GM10248 (cell line): ENCODE data around the gene TBC1D20.
A peak's percentile ranks its signal among the peaks of the same experiment; 100 is the strongest.
"Not testable (repeated sequence)": the region's sequence is repeated elsewhere in the genome, so short reads cannot be mapped to it uniquely, and the experiment has no call there.

Experiments
- CTCF ChIA-PET: fragments of 300-600 bp; sonication (Branson Sonifier 250); formaldehyde crosslinking; extraction: SDS; loops from one replicate; lab custom pipeline; 2021; ENCODE audit warnings: antibody characterized with exemption; lab: Yijun Ruan, JAX
- POLR2A ChIA-PET: fragments of 350-650 bp; sonication (Branson Sonifier 250); formaldehyde crosslinking; extraction: SDS; loops from one replicate; lab custom pipeline; 2020; ENCODE audit warnings: antibody characterized with exemption; lab: Yijun Ruan, JAX
- DNase-seq: peaks from one replicate; pipeline ENCODE4 v3.0.0; 2012; ENCODE audit errors: extremely low spot score
- TF ChIP-seq, protein P1 (sequence below): IDR thresholded peaks from 2 replicates; pipeline ENCODE4 v1.5.1; 2012; ENCODE audit warnings: mild to moderate bottlenecking, low read depth; ENCODE audit errors: extremely low read depth, missing control alignments, control extremely low read depth

The TBC1D20 gene

DNA sequence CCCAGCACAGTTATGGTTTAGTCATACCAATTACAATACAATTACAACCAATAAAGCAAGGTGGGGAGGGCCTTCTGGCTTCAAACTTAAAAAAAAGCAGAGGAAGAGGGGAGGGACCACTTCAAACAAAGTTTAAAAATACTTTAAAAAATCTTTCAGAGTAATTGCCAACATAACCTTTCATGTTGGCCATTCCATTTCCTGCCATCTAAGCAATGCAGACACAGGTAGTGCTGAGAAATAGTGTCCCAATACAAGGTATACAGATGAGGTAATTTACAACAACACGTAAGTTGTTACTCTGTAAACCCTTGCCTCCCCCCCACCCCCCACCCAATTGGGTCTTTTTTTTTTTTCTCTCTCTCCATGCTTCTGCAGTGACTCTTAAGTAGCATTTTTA, 18.8 kb upstream of the TBC1D20 start:
- TF ChIP-seq, protein P1, sequence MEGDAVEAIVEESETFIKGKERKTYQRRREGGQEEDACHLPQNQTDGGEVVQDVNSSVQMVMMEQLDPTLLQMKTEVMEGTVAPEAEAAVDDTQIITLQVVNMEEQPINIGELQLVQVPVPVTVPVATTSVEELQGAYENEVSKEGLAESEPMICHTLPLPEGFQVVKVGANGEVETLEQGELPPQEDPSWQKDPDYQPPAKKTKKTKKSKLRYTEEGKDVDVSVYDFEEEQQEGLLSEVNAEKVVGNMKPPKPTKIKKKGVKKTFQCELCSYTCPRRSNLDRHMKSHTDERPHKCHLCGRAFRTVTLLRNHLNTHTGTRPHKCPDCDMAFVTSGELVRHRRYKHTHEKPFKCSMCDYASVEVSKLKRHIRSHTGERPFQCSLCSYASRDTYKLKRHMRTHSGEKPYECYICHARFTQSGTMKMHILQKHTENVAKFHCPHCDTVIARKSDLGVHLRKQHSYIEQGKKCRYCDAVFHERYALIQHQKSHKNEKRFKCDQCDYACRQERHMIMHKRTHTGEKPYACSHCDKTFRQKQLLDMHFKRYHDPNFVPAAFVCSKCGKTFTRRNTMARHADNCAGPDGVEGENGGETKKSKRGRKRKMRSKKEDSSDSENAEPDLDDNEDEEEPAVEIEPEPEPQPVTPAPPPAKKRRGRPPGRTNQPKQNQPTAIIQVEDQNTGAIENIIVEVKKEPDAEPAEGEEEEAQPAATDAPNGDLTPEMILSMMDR: no peak
- ChIA-PET POLR2A (no interaction called here), CTCF (interaction anchor here (0.9 to 2.4 kb wide), 2 partner anchors 125 to 127 kb away, joined by 3 to 13 read pairs; no protein-coding TSS in a partner anchor)
- DNase-seq: no peak

DNA sequence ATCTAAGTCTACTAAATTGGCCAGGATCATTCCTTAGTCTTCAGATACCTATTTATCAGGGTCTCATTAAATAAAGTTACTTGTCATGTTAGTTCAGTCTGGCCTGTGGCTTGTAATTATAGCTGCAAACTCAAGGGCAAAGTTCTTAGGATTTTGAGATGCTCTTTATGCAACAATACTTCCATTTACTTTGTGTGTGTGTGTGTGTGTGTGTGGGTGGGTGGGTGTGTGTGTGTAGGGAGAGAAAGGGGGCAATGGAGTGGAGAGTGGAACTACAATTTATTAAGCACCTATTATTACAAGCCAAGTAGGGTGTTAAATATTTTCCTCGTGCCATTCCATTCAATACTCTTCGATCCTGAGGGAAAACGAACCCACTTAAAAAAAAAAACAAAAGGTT, 17.7 kb upstream of the TBC1D20 start:
- POLR2A ChIA-PET: no interaction called here
- DNase-seq: no peak
- TF ChIP-seq, protein P1: no peak
- CTCF ChIA-PET: interaction anchor here (1.0 to 5.2 kb wide), 6 partner anchors 9 to 126 kb away, joined by 3 to 79 read pairs (median 7); partner anchors contain the start of gene TRIB3

DNA sequence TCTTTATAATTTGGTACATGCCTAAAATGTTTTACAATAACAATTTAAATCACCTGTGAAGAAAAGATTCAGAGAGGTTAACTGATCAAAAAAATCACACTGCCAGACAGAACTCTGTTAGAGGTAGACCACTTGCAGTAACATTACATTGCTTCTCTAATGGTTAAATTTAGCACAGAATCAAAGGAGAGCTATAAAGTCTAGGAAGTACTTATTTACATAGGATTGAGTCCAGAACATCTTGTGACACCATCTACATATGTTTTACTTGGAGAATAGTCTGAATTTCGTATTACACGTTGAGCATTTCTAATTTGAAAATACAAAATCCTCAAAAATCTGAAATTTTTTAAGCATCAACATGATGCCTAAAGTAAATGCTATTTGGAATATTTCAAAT, 17.2 kb upstream of the TBC1D20 start:
- DNase-seq: no peak
- ChIA-PET CTCF (interaction anchor here (1.0 to 5.2 kb wide), 6 partner anchors 9 to 126 kb away, joined by 3 to 79 read pairs (median 7); partner anchors contain the start of gene TRIB3), POLR2A (no interaction called here)
- TF ChIP-seq, protein P1: no peak

DNA sequence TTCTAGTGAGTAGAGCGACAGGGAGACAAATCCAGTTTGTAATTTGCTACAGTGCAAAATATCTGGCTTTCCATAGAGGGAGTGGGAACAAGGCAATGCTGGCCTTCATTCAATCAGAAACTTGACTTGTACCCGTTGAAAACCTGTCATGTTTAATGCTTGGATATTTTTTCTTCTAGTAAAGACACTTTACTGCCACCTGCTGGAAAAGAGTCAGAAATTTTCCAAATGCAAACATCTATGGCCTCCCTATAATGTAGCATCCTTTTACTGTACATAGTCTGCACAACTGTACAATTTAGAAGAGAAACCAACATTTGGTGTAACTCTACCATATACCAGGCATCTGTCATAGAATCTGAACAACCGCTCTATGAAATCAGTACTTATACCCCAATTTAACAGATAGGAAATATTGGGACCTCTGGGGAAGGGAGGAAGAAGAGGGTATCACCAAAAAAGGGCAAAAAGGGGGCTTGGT, 16.7 kb upstream of the TBC1D20 start:
- DNase-seq: peak; percentile 65
- TF ChIP-seq, protein P1: peak; percentile 49
- CTCF ChIA-PET: interaction anchor here (1.0 to 5.2 kb wide), 10 partner anchors 8 to 125 kb away, joined by 3 to 79 read pairs (median 6); partner anchors contain the start of genes CSNK2A1 and TRIB3
- POLR2A ChIA-PET: no interaction called here

DNA sequence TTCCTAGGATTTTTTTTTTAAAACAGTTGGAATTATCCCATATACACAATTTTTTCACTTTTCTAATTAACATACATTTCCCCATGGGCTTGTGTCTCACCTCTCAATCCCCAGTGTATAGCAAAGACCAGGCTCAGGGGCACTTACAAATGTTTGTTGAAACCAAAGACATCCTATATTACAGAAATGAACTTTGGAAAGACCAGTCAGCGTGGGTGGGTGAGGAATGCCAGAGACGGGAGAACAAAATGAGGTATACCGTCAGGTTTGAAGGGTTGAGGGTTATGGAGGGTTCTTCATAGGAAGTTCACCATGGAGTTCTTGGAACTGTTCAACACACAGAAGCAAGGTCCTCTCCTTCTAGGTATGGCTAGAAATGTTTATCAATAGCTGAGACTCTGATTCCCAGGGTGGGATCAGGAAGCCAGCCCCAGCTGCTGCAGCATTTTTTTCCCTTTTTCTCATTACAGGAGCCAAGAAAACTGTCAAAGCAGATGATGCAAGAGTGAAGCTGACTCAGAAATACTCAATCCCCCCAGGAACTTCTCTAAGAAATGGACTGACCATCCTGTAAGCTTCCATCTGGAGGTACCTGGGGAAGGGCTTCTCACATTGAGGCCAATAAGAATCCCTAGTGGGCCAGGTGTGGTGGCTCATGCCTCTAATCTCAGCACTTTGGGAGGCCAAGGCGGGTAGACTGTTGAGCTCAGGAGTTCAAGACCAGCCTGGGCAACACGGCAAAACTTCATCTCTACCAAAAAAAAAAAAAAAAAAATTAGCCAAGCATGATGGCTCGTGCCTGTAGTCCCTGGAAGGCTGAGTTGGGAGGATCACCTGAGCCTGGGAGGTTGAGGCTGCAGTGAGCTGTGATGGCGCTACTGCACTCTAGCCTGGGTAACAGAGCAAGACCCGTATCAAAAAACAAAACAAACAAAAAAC, 15.9 kb upstream of the TBC1D20 start:
- CTCF ChIA-PET: interaction anchor here (0.8 to 5.2 kb wide), 9 partner anchors 14 to 125 kb away, joined by 3 to 79 read pairs (median 6); partner anchors contain the start of genes CSNK2A1 and TRIB3
- DNase-seq: no peak
- TF ChIP-seq, protein P1: no peak
- POLR2A ChIA-PET: interaction anchor here (0.7 kb wide), 1 partner anchor 158 kb away, joined by 3 read pairs; no protein-coding TSS in a partner anchor

DNA sequence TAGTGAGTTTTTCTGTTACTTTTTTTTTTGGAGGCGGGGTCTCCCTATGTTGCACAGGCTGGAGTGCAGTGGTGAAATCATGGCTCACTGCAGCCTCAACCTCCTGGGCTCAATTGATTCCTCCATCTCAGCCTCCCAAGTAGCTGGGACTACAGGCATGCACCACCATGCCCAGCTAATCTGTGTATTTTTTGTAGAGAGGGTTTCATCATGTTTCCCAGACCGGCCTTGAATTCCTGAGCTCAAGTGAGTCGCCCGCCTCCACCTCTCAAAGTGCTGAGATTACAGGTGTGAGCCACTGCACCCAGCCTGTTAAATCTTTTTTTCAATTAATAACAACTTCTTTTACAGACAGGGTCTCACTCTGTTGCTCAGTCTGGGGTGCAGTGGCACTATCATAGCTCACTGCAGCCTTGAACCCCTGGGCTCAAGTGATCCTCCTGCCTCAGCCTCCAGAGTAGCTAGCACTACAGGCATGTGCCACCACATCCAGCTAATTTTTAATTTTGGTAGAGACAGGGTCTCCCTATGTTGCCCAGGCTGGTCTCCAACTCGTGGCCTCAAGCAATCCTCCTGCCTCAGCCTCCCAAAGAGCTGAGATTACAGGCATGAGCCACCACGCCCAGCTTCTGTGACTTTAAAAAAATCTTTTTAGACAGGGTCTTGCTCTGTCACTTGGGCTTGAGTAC, 14.4 kb upstream of the TBC1D20 start:
- CTCF ChIA-PET: interaction anchor here (0.8 to 5.2 kb wide), 10 partner anchors 9 to 190 kb away, joined by 3 to 79 read pairs (median 4); no protein-coding TSS in a partner anchor
- DNase-seq, POLR2A ChIA-PET: not testable (repeated sequence)
